A549 treated with AZD9567 at 1 μM for 4 hours (cell line): ENCODE data around the gene TMEM19. TPM values are rescaled to one million over a fixed set of nuclear protein-coding genes. Genes with fewer than 3 reads are reported as not detected.

ENCODE experiments used
- total RNA-seq: library from RNA; stranded (reverse); fragments of 200-300 nt; extraction: Qiagen RNA extraction; gene quantifications from 5 replicates; pipeline ENCODE4 v1.2.3, GENCODE V29; 2022; ENCODE audit not compliant: insufficient read depth

The TMEM19 gene
- total RNA-seq, result 29.0 to 33.1 TPM (median 31.9 TPM) in 5 replicates

GRCh38 chr12:71685914-71686657 lies at the start of gene TMEM19:
Gene TMEM19 (plus strand): TSS chr12:71686082. CDS start chr12:71686681, 599 bp downstream.

DNA sequence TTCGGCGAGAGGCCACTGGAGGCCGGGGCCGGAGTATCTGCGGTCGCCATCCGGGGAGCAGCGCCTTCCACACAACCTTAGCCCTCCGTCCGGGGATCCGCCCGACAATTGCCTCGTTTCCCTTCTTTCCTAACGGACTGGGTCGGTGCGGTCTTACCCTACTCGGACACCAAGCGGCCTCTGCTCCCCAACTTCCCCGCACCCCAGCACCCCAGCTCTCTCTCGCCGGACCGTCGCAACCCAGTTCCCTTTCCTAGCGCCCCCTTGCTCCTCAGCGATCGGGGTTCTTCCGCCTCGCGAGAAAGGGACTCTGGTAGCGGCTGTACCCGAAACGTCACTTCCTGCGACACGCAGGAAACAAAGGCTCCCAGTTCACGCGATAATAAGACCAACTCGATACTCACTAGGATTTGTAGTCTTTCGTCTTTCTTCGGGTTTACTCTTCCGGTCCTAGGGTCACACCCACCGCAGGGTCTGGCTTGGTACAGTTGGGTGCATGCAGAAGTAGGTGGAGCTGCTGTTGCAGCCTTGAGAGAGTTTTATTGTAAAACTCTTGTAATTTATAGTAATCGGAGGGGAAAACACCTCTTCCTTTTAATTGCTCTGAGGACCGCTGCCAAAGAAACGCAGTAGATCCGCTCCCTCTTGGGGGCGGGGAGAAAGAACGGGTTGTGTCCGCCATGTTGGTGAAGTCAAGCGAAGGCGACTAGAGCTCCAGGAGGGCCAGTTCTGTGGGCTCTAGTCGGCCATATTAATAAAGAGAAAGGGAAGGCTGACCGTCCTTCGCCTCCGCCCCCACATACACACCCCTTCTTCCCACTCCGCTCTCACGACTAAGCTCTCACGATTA lies 22.1 kb upstream of the TMEM19 start, which contains the start of the genes THAP2 and ZFC3H1:
TSS of gene THAP2 (plus strand) at position 741 of the 850 bp plus-strand sequence. CDS start 209 bp downstream, outside the sequence.
TSS of gene ZFC3H1 (minus strand) at position 288 of the 850 bp plus-strand sequence. CDS start at position 50, 238 bp downstream.

Other genes starting within 250 kb of the TMEM19 start
- 0.02 TPM in 1 of 5 replicates, not detected in the others for gene LGR5, start 246.3 kb upstream of the TMEM19 start, total RNA-seq
- 14.3 to 16.9 TPM (median 16.2 TPM) in 5 replicates for gene ZFC3H1, start 22.2 kb upstream of the TMEM19 start, total RNA-seq
- 3.8 to 7.6 TPM (median 4.7 TPM) in 5 replicates for gene THAP2, start 21.8 kb upstream of the TMEM19 start, total RNA-seq
- gene RAB21, start 68.8 kb downstream of the TMEM19 start, total RNA-seq, result 39.0 to 79.2 TPM (median 43.5 TPM) in 5 replicates
- 21.3 to 31.8 TPM (median 21.5 TPM) in 5 replicates for gene TBC1D15, start 153.7 kb downstream of the TMEM19 start, total RNA-seq